PC-3 (cell line): ENCODE results near the gene ARFGAP1.

ENCODE experiments used
- EZH2phosphoT487 ChIP-seq: fragments of 300-600 bp; sonication (generic); IDR thresholded peaks from 2 replicates; pipeline ENCODE4 v1.6.1; 2018; ENCODE audit warnings: mild to moderate bottlenecking, antibody characterized with exemption, low read length, borderline replicate concordance
- TF ChIP-seq, protein P1 (sequence below): fragments of 300-600 bp; sonication (generic); conservative IDR thresholded peaks from 2 replicates; pipeline ENCODE4 v1.5.1; 2017; ENCODE audit warnings: antibody characterized with exemption, low read depth, mild to moderate bottlenecking, low read length

GRCh38 chr20:63321148-63321831 lies 48.7 kb downstream of the ARFGAP1 start:
- TF ChIP-seq, protein P1, sequence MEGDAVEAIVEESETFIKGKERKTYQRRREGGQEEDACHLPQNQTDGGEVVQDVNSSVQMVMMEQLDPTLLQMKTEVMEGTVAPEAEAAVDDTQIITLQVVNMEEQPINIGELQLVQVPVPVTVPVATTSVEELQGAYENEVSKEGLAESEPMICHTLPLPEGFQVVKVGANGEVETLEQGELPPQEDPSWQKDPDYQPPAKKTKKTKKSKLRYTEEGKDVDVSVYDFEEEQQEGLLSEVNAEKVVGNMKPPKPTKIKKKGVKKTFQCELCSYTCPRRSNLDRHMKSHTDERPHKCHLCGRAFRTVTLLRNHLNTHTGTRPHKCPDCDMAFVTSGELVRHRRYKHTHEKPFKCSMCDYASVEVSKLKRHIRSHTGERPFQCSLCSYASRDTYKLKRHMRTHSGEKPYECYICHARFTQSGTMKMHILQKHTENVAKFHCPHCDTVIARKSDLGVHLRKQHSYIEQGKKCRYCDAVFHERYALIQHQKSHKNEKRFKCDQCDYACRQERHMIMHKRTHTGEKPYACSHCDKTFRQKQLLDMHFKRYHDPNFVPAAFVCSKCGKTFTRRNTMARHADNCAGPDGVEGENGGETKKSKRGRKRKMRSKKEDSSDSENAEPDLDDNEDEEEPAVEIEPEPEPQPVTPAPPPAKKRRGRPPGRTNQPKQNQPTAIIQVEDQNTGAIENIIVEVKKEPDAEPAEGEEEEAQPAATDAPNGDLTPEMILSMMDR: no peak
- no peak for TF ChIP-seq EZH2phosphoT487
